Upper lobe of right lung (tissue), 1 donor: ENCODE data around the gene GRM5. TPM values are rescaled to one million over a fixed set of nuclear protein-coding genes. Genes with fewer than 3 reads are reported as not detected.

Experiments
- ATAC-seq: fragments of 200-7000 bp; cut with Tn5 transposase; one replicate; pipeline ENCODE4 v1.9.1; 2020; ENCODE audit warnings: mild to moderate bottlenecking, moderate library complexity
- DNase-seq: peaks from one replicate; pipeline ENCODE4 v3.0.0-alpha.2; 2020
- H3K27ac ChIP-seq: fragments of 200-600 bp; one replicate; pipeline ENCODE4 v1.8.0; 2022
- H3K27me3 ChIP-seq: fragments of 200-600 bp; one replicate; pipeline ENCODE4 v1.8.0; 2022; ENCODE audit warnings: mild to moderate bottlenecking
- H3K36me3 ChIP-seq: fragments of 200-600 bp; one replicate; pipeline ENCODE4 v1.8.0; 2022
- H3K4me1 ChIP-seq: fragments of 200-600 bp; one replicate; pipeline ENCODE4 v1.8.0; 2022
- H3K4me3 ChIP-seq: fragments of 200-600 bp; one replicate; pipeline ENCODE4 v1.8.0; 2022; ENCODE audit warnings: mild to moderate bottlenecking
- H3K9me3 ChIP-seq: fragments of 200-600 bp; one replicate; pipeline ENCODE4 v1.8.0; 2022
- CTCF ChIP-seq: fragments of 200-600 bp; IDR thresholded peaks from one replicate; pipeline ENCODE4 v1.8.0; 2022; ENCODE audit warnings: antibody characterized with exemption
- intact Hi-C: fragments of 100-400 bp; cut with DNase I; formaldehyde crosslinking; loops from one replicate; pipeline ENCODE4 v1.11.0; 2022
- total RNA-seq: library from RNA; stranded (reverse); fragmentation: NEBNext Ultra II Directional; extraction: Animal tissue kit (Norgen Biotek cat#: 25700); gene quantifications from one replicate; pipeline ENCODE4 v1.2.1, GENCODE V29; 2021
- donor health status: DM: no; HTN: yes; CAD: no; lungs with severe emphysema.

Gene GRM5
- total RNA-seq, 1 donor from 2014 or later, result 0.06 TPM

GRCh38 chr11:88531831-88532230 lies 534.0 kb downstream of the GRM5 start:
- DNase-seq, result no peak
- H3K36me3 ChIP-seq, result no peaks in the 10 kb centered on the region
- H3K27me3 ChIP-seq, result no peaks in the 10 kb centered on the region
- H3K4me1 ChIP-seq, result no peaks in the 10 kb centered on the region
- H3K27ac ChIP-seq, result no peak overlapping the region
- H3K4me3 ChIP-seq, result no peak overlapping the region
- no peaks in the 10 kb centered on the region for H3K9me3 ChIP-seq
- intact Hi-C loops, result no loop called here
- ATAC-seq, result no peak
- no peak for TF ChIP-seq CTCF

GRCh38 chr11:88529426-88529825 lies 536.4 kb downstream of the GRM5 start:
- Histone ChIP-seq H3K4me1 (no peaks in the 10 kb centered on the region), H3K9me3 (no peaks in the 10 kb centered on the region), H3K4me3 (no peak overlapping the region), H3K27me3 (no peaks in the 10 kb centered on the region), H3K36me3 (no peaks in the 10 kb centered on the region), H3K27ac (no peak overlapping the region)
- intact Hi-C loops, result no loop called here
- no peak for TF ChIP-seq CTCF
- no peak for DNase-seq
- no peak for ATAC-seq

GRCh38 chr11:88523386-88524071 lies 542.3 kb downstream of the GRM5 start:
- Histone ChIP-seq H3K27ac (no peak overlapping the region), H3K4me1 (no peaks in the 10 kb centered on the region), H3K4me3 (no peak overlapping the region), H3K27me3 (no peaks in the 10 kb centered on the region), H3K9me3 (no peaks in the 10 kb centered on the region), H3K36me3 (no peaks in the 10 kb centered on the region)
- TF ChIP-seq CTCF, result no peak
- intact Hi-C loops, result no loop called here
- no peak for ATAC-seq
- DNase-seq, result no peak

GRCh38 chr11:88522624-88523385 lies 543.0 kb downstream of the GRM5 start:
- TF ChIP-seq CTCF, result no peak

GRCh38 chr11:88521799-88522201 lies 544.0 kb downstream of the GRM5 start:
- H3K4me3 ChIP-seq, result no peak overlapping the region
- H3K36me3 ChIP-seq, result no peaks in the 10 kb centered on the region
- no peaks in the 10 kb centered on the region for H3K27me3 ChIP-seq
- no peaks in the 10 kb centered on the region for H3K9me3 ChIP-seq
- no peaks in the 10 kb centered on the region for H3K4me1 ChIP-seq
- TF ChIP-seq CTCF, result no peak
- DNase-seq, result no peak
- no peak overlapping the region for H3K27ac ChIP-seq
- no peak for ATAC-seq
- intact Hi-C loops, result no loop called here

More at GRCh38 chr11:88522624-88523385, 543.0 kb downstream of the GRM5 start:
- Histone ChIP-seq H3K27ac (no peak overlapping the region), H3K27me3 (no peaks in the 10 kb centered on the region), H3K4me1 (no peaks in the 10 kb centered on the region), H3K4me3 (no peak overlapping the region), H3K36me3 (no peaks in the 10 kb centered on the region), H3K9me3 (no peaks in the 10 kb centered on the region)
- intact Hi-C loops, result no loop called here
- no peak for ATAC-seq
- DNase-seq, result no peak
